Neural progenitor cell (in vitro differentiated cells): ENCODE results near the gene GNAZ. TPM values are rescaled to one million over a fixed set of nuclear protein-coding genes. Genes with fewer than 3 reads are reported as not detected.

Experiments used
- DNase-seq: peaks from one replicate; pipeline ENCODE4 v3.0.0-alpha.2; 2016; ENCODE audit warnings: low spot score
- H2AFZ ChIP-seq: fragments of 200-600 bp; sonication (generic); replicated peaks from 2 replicates; pipeline ENCODE4 v1.6.1; 2016; ENCODE audit warnings: antibody characterized with exemption
- H3F3A ChIP-seq: fragments of 200-600 bp; sonication (generic); 2 replicates; pipeline ENCODE4 v1.6.1; 2016; ENCODE audit warnings: antibody characterized with exemption, low read depth
- H3K27ac ChIP-seq: fragments of 200-600 bp; sonication (generic); 2 replicates; pipeline ENCODE4 v1.5.1; 2016; ENCODE audit warnings: mild to moderate bottlenecking
- H3K27me3 ChIP-seq: fragments of 200-600 bp; sonication (generic); 2 replicates; pipeline ENCODE4 v1.6.1; 2016; ENCODE audit warnings: mild to moderate bottlenecking, moderate library complexity
- H3K36me3 ChIP-seq: fragments of 200-600 bp; sonication (generic); 2 replicates; pipeline ENCODE4 v1.5.1; 2016
- H3K4me1 ChIP-seq: fragments of 200-600 bp; sonication (generic); 2 replicates; pipeline ENCODE4 v1.6.1; 2016; ENCODE audit warnings: mixed run types
- H3K4me2 ChIP-seq: fragments of 200-600 bp; sonication (generic); 2 replicates; pipeline ENCODE4 v1.6.1; 2016
- H3K4me3 ChIP-seq: fragments of 200-600 bp; sonication (generic); 2 replicates; pipeline ENCODE4 v1.5.1; 2016
- H3K79me2 ChIP-seq: fragments of 200-600 bp; sonication (generic); 2 replicates; pipeline ENCODE4 v1.6.1; 2016; ENCODE audit warnings: low read depth
- H3K9ac ChIP-seq: fragments of 200-600 bp; sonication (generic); 2 replicates; pipeline ENCODE4 v1.6.1; 2016
- H3K9me3 ChIP-seq: fragments of 200-600 bp; sonication (generic); 2 replicates; pipeline ENCODE4 v1.5.1; 2016; ENCODE audit warnings: low read depth
- H4K20me1 ChIP-seq: fragments of 200-600 bp; sonication (generic); 2 replicates; pipeline ENCODE4 v1.6.1; 2016; ENCODE audit warnings: low read depth
- H3K27ac Mint-ChIP-seq: 3 replicates; pipeline ENCODE4 v1.8.0; 2021; ENCODE audit warnings: mixed read lengths
- H3K27me3 Mint-ChIP-seq: 2 replicates; pipeline ENCODE4 v1.8.0; 2022; ENCODE audit warnings: low read depth, mild to moderate bottlenecking, inconsistent platforms, moderate library complexity, mixed read lengths; ENCODE audit not compliant: insufficient read depth
- H3K36me3 Mint-ChIP-seq: 3 replicates; pipeline ENCODE4 v1.8.0; 2021; ENCODE audit warnings: mixed read lengths
- H3K4me1 Mint-ChIP-seq: 3 replicates; pipeline ENCODE4 v1.8.0; 2021; ENCODE audit warnings: mixed read lengths
- H3K4me3 Mint-ChIP-seq: 3 replicates; pipeline ENCODE4 v1.8.0; 2021; ENCODE audit warnings: mild to moderate bottlenecking, moderate library complexity, mixed read lengths
- H3K9me3 Mint-ChIP-seq: 3 replicates; pipeline ENCODE4 v1.8.0; 2020; ENCODE audit warnings: mixed read lengths
- EZH2 ChIP-seq: fragments of 200-600 bp; sonication (generic); IDR thresholded peaks from 2 replicates; pipeline ENCODE4 v1.6.1; 2017; ENCODE audit warnings: antibody characterized with exemption, mild to moderate bottlenecking, moderate library complexity
- EZH2phosphoT487 ChIP-seq: fragments of 200-600 bp; sonication (generic); IDR thresholded peaks from 2 replicates; pipeline ENCODE4 v1.6.1; 2017; ENCODE audit warnings: antibody characterized with exemption
- total RNA-seq: library from RNA; depleted of rRNA; stranded (reverse); fragments of >200 nt; gene quantifications from 2 replicates; pipeline ENCODE4 v1.2.3, GENCODE V29; 2015; ENCODE audit warnings: low replicate concordance
- TF ChIP-seq, protein P1 (sequence below): fragments of 200-600 bp; sonication (generic); IDR thresholded peaks from 2 replicates; pipeline ENCODE4 v1.5.1; 2017; ENCODE audit warnings: antibody characterized with exemption, mild to moderate bottlenecking

The GNAZ gene
- total RNA-seq, 1 donor from 2014 or later, result 16.5 TPM

DNA sequence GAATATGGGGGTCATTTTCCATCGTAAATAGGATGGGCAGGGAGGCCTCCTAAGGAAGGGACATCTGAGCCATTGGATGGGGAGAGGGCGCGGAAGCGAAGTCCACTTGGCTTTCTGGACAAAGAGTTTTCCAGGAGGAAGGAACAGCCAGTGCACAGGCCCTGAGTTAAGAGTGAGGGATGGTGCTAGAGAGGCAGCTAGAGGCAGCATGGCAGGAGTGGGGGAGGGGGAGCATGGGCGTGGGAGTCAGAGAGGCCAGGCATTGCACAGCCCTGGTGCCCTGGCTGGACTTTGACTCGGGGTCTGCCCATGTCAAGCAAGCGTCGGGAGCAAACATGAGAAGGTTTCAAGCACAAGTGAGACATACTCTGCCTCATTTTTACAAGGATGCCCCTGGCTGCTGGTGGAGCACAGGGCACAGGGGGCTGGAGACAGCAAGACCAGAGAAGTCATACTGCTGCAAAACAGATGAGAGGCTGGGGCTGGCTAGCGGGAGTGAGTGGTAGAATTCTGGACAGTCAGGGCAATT, 9.0 kb downstream of the GNAZ start:
- peak overlapping the region; percentile 47 for H3K27ac Mint-ChIP-seq
- H3K9me3 Mint-ChIP-seq, result peaks cover 6% of the 10 kb centered on the region

DNA sequence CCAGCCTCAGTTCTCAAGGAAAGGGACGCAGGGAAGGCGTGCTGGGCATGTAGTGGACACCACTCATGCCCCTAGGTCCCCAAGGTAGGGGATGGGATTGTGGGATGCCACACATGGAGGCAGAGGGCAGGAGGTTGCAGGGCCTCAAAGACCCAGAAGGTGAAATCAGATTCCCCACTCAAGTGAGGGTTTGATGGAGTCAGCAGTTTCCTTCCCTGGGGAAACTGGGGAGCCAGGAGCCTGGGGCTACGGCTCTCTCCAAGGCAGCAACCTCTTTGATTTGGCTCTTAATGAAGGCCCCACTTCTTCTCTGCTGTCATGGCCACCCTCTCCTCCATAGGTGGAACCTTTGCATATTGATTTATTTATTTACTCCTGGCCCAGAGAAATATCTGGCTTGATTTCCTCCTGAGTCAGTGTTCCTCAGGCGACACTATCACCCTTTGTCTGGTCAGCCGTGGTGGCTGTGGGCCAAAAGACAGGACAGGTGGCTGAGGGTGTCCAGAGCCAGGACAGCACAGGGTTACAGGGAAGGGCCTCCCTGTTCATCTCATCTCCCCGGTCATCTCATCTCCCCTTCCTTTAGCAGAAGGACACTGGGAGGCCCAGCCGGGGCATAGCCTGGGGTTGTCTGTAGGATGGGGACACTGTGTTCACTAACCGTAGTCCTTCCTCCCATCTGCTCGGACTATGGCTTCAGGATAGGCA, 9.6 kb downstream of the GNAZ start:
- Histone ChIP-seq H3K4me1 (no peaks in the 10 kb centered on the region), H4K20me1 (peaks cover 54% of the 10 kb centered on the region), H3K36me3 (no peaks in the 10 kb centered on the region), H3K9me3 (no peaks in the 10 kb centered on the region), H3K27me3 (no peaks in the 10 kb centered on the region), H3F3A (no peaks in the 10 kb centered on the region), H3K79me2 (no peaks in the 10 kb centered on the region), H3K4me2 (no peak overlapping the region), H2AFZ (no peak overlapping the region), H3K4me3 (no peak overlapping the region), H3K9ac (no peak overlapping the region), H3K27ac (no peak overlapping the region)
- Mint-ChIP-seq H3K36me3 (peaks cover 19% of the 10 kb centered on the region), H3K4me1 (peaks cover 12% of the 10 kb centered on the region), H3K9me3 (peaks cover 6% of the 10 kb centered on the region), H3K4me3 (no peak overlapping the region), H3K27ac (peak overlapping the region; percentile 47), H3K27me3 (peaks cover 8% of the 10 kb centered on the region)
- no peak for DNase-seq
- TF ChIP-seq, protein P1, sequence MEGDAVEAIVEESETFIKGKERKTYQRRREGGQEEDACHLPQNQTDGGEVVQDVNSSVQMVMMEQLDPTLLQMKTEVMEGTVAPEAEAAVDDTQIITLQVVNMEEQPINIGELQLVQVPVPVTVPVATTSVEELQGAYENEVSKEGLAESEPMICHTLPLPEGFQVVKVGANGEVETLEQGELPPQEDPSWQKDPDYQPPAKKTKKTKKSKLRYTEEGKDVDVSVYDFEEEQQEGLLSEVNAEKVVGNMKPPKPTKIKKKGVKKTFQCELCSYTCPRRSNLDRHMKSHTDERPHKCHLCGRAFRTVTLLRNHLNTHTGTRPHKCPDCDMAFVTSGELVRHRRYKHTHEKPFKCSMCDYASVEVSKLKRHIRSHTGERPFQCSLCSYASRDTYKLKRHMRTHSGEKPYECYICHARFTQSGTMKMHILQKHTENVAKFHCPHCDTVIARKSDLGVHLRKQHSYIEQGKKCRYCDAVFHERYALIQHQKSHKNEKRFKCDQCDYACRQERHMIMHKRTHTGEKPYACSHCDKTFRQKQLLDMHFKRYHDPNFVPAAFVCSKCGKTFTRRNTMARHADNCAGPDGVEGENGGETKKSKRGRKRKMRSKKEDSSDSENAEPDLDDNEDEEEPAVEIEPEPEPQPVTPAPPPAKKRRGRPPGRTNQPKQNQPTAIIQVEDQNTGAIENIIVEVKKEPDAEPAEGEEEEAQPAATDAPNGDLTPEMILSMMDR, result no peak
- TF ChIP-seq EZH2phosphoT487 (no peak), EZH2 (no peak)

More for the DNA sequence above, 9.0 kb downstream of the GNAZ start:
- no peaks in the 10 kb centered on the region for H3F3A ChIP-seq
- TF ChIP-seq, protein P1, result no peak
- no peak for TF ChIP-seq EZH2
- TF ChIP-seq EZH2phosphoT487, result no peak
- Mint-ChIP-seq H3K4me3 (no peak overlapping the region), H3K4me1 (peaks cover 12% of the 10 kb centered on the region), H3K36me3 (peaks cover 24% of the 10 kb centered on the region), H3K27me3 (peaks cover 6% of the 10 kb centered on the region)
- H3K79me2 ChIP-seq, result peaks cover under 1% of the 10 kb centered on the region
- no peak overlapping the region for H3K4me2 ChIP-seq
- H3K9ac ChIP-seq, result no peak overlapping the region
- H3K27ac ChIP-seq, result no peak overlapping the region
- no peaks in the 10 kb centered on the region for H3K36me3 ChIP-seq
- H3K4me1 ChIP-seq, result no peaks in the 10 kb centered on the region
- no peak overlapping the region for H2AFZ ChIP-seq
- H3K4me3 ChIP-seq, result no peak overlapping the region
- DNase-seq, result no peak
- H3K27me3 ChIP-seq, result no peaks in the 10 kb centered on the region
- peaks cover 50% of the 10 kb centered on the region for H4K20me1 ChIP-seq
- no peaks in the 10 kb centered on the region for H3K9me3 ChIP-seq

DNA sequence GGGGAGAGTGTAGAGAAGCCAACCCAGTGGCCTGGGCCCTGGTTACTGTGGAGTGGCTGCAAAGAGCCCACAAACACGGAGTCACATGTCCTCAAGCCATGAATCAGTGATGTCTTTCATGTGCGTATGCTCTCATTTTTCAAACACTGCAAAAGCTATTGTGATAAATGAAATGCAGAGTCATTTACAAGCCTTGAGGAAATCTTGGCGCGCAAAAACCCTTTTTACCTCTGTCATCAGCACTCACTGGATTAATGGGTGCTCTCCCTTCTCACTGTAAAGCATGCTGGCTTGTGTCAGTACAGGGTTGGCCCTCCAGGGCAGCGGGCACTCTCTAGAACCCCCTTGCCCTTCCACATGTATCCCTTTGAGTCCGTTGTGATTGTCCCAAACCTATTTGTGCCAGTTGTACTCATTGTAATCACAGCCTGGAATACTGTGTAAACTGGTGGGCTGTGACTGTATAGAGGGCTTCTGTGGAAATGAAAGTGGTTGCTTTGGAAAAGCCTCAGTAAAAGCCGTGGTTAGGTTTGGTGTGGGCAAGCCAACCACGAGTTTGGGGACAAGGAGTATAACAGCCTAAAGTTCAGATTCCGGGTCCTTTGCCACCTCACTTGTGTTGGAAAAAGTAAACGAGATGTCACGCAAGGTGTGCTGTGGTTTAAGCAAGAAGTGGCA, 10.4 kb downstream of the GNAZ start:
- Histone ChIP-seq H3K4me1 (peaks cover 5% of the 10 kb centered on the region), H3K36me3 (no peaks in the 10 kb centered on the region), H2AFZ (no peak overlapping the region), H4K20me1 (peaks cover 62% of the 10 kb centered on the region), H3F3A (peaks cover 4% of the 10 kb centered on the region), H3K4me3 (no peak overlapping the region), H3K79me2 (no peaks in the 10 kb centered on the region), H3K9ac (no peak overlapping the region), H3K4me2 (no peak overlapping the region), H3K9me3 (no peaks in the 10 kb centered on the region), H3K27ac (no peak overlapping the region), H3K27me3 (no peaks in the 10 kb centered on the region)
- H3K4me1 Mint-ChIP-seq, result peaks cover 17% of the 10 kb centered on the region
- TF ChIP-seq, protein P1, result no peak
- no peak for TF ChIP-seq EZH2
- no peak for TF ChIP-seq EZH2phosphoT487
- no peak for DNase-seq
- peak overlapping the region; percentile 37 for H3K27ac Mint-ChIP-seq
- peaks cover 6% of the 10 kb centered on the region for H3K9me3 Mint-ChIP-seq
- H3K4me3 Mint-ChIP-seq, result no peak overlapping the region
- peaks cover 8% of the 10 kb centered on the region for H3K27me3 Mint-ChIP-seq
- peaks cover 21% of the 10 kb centered on the region for H3K36me3 Mint-ChIP-seq
